Fibroblast of lung (primary cell): ENCODE measurements around the gene WSCD2.

Experiments
- EZH2 ChIP-seq: IDR thresholded peaks from 2 replicates; pipeline ENCODE4 v1.5.1; 2012; ENCODE audit warnings: low read length, control low read depth, mild to moderate bottlenecking; ENCODE audit errors: missing control alignments
- TF ChIP-seq, protein P1 (sequence below), 2 donors: IDR thresholded peaks in 1 of 2; conservative IDR thresholded peaks in 1 of 2; 1 replicate in 1 of 2; 2 replicates in 1 of 2; pipeline ENCODE4 v1.5.1; 2011 to 2012; ENCODE audit warnings: low read length in 2 of 2, control low read depth in 1 of 2, inconsistent platforms in 1 of 2, low read depth in 1 of 2, mild to moderate bottlenecking in 1 of 2

DNA sequence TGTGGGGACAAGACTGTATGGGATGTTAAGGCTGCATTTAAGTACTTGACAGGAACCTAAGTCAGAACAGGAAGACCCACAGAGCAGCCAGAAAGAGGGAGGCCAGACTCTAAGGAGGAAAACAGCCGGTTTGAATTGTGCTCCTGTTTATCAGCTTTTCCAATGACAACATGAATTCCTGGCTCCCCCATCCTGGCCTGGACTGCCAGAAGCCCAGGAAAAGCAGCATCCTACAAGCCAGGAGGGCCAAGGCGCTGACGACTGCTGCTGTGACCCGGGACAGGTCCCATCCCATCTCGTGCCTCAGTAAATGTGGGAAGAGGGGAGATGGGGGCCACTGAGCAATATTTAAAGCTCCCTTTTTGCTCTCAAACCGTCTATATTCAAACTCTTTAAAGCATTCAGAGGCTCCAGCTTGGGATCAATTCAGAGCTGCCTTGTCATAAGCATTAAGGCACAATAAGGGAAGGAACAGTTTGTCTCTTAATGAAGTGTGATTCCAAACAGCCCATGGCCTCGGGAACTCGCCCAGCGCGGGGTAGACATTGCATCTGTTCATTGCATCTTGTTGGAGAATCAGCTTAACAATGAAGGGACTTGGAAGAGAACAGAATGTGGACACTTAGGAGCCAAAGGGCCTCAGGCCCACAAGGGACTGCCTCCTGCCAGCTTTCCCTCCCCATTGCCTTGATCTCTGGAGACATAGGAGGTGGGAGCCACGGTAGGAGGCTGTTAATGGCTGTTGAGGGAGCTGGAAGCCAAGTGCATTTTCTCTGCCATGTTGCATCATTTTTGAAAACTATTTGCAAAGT, 160.5 kb downstream of the WSCD2 start:
- TF ChIP-seq, protein P1, sequence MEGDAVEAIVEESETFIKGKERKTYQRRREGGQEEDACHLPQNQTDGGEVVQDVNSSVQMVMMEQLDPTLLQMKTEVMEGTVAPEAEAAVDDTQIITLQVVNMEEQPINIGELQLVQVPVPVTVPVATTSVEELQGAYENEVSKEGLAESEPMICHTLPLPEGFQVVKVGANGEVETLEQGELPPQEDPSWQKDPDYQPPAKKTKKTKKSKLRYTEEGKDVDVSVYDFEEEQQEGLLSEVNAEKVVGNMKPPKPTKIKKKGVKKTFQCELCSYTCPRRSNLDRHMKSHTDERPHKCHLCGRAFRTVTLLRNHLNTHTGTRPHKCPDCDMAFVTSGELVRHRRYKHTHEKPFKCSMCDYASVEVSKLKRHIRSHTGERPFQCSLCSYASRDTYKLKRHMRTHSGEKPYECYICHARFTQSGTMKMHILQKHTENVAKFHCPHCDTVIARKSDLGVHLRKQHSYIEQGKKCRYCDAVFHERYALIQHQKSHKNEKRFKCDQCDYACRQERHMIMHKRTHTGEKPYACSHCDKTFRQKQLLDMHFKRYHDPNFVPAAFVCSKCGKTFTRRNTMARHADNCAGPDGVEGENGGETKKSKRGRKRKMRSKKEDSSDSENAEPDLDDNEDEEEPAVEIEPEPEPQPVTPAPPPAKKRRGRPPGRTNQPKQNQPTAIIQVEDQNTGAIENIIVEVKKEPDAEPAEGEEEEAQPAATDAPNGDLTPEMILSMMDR (conservative IDR thresholded peaks at IDR 0.05 in 1 of 2, IDR thresholded peaks at IDR 0.05 in 1 of 2; ENCODE audit: low read depth in 1 of 2, low read length in 2 of 2): no peak
- TF ChIP-seq EZH2: no peak
